ENCODE measurements around the gene CTBP2.

The CTBP2 gene

GRCh38 chr10:125043841-125044658 lies 116.3 kb downstream of the CTBP2 start:
- DNase-seq (ENCODE audit: low read depth), result no peak

DNA sequence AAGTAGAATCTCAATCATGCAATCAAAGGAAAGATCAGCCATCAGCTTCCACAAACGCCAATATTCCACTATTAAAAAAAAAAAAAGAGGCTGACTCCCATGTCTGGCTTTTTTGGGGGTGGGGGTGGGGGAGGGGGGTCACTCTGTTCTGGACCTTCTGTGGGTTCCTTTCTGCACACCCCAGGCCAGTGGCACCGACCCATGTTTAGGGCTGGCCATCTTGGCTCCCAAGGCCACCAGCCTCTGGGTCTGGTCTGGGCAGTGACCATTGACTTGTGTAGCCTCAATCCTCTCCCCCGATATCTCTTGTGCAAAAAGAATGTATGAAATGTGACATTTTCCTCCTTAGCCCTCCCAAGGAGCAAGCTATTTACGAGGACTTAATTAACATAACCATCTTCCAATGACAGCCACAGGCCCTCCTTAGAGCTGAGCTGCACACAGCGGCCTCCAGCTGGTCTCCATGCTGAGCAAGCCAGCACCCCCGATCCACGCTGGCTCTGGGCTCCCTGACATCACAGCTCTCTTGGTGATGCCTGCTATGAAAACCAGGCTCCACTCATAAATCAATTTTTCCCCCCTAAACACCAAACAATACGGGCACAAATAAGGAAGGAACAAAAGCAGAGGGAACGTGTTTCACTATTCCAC lies 118.4 kb downstream of the CTBP2 start:
- no peak for DNase-seq (ENCODE audit: low read depth)

- DNase-seq (ENCODE audit: low read depth), result no peak
These were observed 121.0 kb downstream of the CTBP2 start for GRCh38 chr10:125039354-125039769.

- no peak for DNase-seq (ENCODE audit: low read depth)
These were observed 121.7 kb downstream of the CTBP2 start for GRCh38 chr10:125038637-125039036.

DNA sequence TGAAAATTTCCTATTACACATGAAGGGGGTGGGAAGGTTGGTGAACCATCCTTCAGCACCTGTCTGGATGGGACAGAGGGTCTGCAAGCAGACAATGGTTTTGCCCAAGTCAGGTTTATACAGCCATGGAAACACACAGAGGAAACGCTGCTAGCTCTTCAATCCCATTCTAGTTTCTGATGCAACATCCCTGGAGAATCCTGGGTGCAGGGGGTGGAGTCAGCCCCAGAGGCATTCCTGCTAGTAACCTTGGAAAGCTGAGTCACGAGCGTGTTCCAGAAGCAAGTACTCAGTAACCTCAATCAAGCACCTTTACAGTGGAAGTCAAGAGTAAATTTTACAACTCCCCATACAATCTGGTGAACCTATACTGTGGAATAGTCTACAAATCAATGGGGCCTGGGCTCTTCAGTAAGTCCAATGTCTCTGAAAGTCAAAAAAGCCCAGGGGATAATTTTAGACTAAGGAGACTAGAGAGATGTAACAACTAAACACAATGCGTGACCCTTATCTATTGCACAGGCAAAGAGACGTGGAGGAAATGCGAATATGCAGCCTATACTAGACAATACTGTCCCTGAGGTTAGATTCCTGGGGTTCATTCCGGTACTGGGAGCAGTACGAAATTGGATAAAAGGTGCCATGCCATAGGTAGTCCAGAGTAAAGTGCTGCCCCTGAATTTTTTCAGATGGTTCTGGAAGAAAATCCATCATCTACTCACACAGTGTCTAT lies 123.1 kb downstream of the CTBP2 start:
- DNase-seq (ENCODE audit: low read depth), result no peak

DNA sequence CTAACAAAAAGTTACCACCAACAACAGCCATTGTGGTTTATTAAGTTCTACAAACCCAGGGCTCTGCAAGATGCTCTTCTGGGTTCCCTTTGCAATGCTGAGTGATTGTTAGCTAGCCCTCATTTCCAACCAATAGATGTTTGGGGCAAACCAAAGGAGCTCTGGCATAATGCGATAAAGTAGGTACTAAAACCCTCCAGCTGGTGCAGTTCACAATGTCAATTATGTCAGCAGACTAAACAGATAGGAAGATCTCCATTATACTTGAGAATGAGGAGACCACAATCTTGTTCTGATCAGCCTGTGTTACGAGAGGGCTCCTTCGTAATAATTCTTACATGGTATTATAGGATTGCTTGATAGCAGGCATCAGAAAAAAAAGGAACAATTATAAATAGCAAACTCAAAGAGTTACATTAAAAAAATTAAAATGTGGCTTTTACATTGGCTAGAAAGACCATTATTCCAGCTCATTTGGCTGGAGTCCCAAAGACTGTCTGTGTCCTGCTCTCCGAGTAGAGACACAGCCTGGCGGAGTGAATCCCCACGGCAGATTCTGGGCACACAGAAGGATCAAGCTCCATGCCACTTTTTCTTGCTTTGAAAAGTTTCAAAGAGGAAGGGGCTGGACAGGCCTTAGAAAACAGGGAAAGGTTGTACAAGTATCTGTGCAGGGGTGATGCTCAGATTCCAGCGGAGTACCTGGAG lies 124.6 kb downstream of the CTBP2 start:
- no peak for DNase-seq (ENCODE audit: low read depth)

- no peak for DNase-seq (ENCODE audit: low read depth)
These were observed 125.2 kb downstream of the CTBP2 start for GRCh38 chr10:125035136-125035535.

- no peak for DNase-seq (ENCODE audit: low read depth)
These were observed 125.7 kb downstream of the CTBP2 start for GRCh38 chr10:125034675-125035074.

GRCh38 chr10:125033146-125033924 lies 127.0 kb downstream of the CTBP2 start:
- no peak for DNase-seq (ENCODE audit: low read depth)

GRCh38 chr10:125032474-125033020 lies 127.8 kb downstream of the CTBP2 start:
- DNase-seq (ENCODE audit: low read depth), result no peak

GRCh38 chr10:125030567-125031197 lies 129.7 kb downstream of the CTBP2 start:
- DNase-seq (ENCODE audit: low read depth), result no peak

- DNase-seq (ENCODE audit: low read depth), result no peak
These were observed 130.7 kb downstream of the CTBP2 start for GRCh38 chr10:125029584-125030242.

- DNase-seq (ENCODE audit: low read depth), result no peak
These were observed 132.2 kb downstream of the CTBP2 start for GRCh38 chr10:125027871-125028869.

DNA sequence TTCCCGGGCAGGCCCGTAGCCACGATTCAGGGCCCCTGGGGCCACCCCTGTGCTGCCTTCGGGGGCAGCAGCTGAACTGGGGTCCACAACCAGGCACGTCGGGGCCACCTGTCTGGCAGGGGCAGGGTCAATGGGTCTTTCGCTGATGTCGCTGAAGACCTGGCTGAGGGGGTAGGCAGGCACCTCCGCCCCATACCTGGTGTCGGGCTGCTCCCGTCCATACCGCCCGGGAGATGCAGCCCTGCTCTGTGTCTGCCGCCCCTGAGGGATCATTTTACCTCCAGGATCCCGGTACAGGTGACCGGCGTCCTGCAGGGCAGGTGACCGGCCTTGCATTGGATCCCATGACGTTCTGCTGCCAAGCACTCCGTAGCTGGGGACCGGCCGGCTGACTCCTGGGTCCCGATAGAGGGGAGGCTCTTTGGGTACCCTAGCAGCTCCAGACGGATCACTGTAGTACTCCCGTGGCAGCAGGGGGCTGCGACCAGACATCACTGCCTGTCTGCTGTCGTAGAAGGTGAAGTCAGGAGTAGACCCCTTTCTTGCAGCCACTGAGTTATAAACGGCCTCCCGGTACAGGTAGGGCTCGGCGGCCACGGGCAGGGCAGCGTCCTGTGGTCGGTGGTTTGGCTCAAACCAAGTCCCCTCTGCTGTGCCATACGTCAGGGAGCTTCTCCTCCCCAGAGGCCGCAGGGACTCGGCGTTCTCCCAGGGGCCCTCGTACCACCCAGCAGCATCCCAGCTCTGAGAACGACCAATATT lies 133.2 kb downstream of the CTBP2 start:
- DNase-seq (ENCODE audit: low read depth), result no peak

DNA sequence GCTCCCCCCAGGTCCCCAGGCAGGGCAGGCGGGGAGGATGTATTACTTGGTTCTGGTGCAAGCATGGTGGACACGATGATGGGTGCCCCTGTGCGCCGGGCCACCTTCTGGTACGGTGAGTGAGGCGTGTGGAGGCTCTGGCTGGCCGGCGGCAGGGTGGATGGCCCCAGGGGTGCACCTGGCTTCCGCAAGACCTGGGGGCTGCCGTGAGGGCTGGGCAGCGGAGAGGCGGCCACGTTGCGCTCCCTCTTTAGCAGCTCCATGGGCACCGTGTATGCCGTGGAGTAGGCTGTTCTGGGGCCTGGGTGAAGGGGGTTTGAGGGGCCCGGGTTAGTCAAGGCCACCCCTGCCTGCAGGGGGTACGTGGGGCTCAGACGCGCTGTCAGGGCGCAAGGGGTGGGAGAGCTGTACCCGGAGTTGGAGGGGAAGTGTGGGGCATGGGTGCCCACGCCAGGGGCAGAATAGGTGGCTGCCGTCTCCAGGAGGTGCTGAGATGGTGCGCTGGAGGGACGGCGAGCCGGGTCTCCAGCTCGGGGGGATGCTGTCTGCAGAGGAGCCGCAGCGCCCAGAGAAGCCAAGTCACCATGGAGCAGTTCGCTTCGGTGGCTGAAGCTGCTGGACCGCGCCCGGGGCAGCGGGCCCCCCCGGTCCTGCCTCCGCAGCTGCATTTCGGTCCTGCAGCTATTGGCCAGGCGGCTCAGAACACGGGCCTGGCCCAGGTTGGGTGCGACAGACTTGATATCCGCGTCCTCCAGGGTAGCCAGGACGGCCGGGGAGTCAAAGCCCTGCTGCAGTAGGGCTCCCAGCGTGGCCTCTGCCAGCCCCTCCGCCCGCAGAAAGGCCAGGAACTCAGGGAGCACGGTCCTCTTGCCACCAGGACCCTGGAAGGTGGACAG lies 134.1 kb downstream of the CTBP2 start:
- DNase-seq (ENCODE audit: low read depth), result no peak

DNA sequence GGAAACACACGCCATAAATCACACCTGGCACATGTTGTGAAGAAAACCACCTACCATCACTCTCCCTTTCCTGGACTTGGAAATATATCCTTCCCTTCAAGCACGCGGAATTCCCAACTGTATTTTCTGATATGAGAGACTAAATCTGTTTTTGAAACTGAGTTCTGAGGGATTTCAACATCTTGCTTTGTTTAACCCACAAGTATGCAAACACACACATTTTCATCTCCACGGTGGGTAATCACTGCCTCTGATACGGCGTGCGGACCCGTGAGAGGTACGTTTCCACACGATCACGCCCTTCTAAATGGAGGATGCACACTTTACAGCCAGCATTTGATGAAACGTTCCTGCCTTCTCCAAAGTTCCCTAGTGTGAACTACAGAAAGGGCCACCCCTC lies 135.0 kb downstream of the CTBP2 start:
- no peak for DNase-seq (ENCODE audit: low read depth)

All from activated T-helper 9 cell treated with anti-CD3 and anti-CD28 coated beads, Interleukin-2, amount 50 U/mL, for 16 hours (primary cell).